ENCODE measurements around the gene GRAMD2A. TPM values are rescaled to one million over a fixed set of nuclear protein-coding genes. Genes with fewer than 3 reads are reported as not detected.
A peak's percentile ranks its signal among the peaks of the same experiment; 100 is the strongest.

The GRAMD2A gene
- total RNA-seq, 2 experiments from 2014 or later: not detected

GRCh38 chr15:72146221-72146620 lies 51.4 kb downstream of the GRAMD2A start:
- ATAC-seq (ENCODE audit: low read depth) (no peak), DNase-seq (no peak)
- Mint-ChIP-seq H3K9me3 (no peaks in the 10 kb centered on the region), H3K27ac (no peak overlapping the region), H3K36me3 (no peaks in the 10 kb centered on the region), H3K4me1 (peaks cover 5% of the 10 kb centered on the region), H3K4me3 (no peak overlapping the region), H3K27me3 (peaks cover 6% of the 10 kb centered on the region)
- POLR2A ChIA-PET: interaction anchor here (0.7 kb wide), 1 partner anchor 473 kb away, joined by 3 read pairs; no protein-coding TSS in a partner anchor

DNA sequence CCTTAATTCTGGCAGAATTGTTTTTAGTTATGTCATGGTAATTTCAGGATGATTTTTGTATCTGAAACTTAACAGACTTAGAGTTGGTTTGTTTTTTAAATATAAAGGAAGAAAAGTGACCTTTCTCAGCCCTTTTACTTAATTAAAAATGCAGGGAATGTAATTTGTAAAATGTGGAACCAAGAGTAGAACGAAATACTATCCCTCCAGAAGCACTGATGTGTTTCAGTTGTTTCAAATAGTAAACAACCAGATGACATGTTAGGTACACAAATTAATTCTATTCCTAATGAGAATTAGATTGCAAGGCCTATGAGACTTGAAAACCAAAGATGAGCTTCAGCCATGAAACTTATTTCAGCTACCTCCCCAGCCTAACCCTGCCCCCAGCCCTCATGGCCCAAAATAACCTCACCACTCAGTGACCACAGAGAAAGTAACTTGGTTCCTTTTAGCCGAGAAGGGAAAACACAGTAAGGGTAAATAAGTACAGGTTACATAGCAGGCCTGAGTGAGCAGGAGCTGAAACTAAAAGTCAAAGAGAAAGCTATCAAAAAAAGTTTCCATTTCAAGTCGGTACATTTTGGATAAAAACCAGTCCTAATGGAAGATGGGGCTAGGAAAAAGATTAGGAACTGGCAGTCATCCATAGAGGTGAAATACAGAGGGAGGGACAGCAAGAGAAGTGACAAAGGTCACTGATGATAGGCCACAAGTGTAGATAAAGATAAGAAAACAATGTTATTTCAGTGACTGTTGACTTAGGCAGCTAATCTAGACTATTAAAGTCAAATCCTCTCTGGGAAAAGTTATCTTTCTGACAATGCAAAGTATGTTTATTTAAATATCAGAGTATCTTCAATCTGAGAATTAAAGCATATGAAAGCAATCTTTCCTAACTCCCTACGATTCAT lies 56.2 kb downstream of the GRAMD2A start:
- no peaks in the 10 kb centered on the region for H3K9me3 Mint-ChIP-seq
- peak overlapping the region; percentile 46 for H3K4me3 Mint-ChIP-seq
- POLR2A ChIA-PET: interaction anchor here (1.1 kb wide), 1 partner anchor 25 kb away, joined by 3 read pairs; no protein-coding TSS in a partner anchor
- no peak for DNase-seq
- peak overlapping the region; percentile 80 for H3K27ac Mint-ChIP-seq
- no peaks in the 10 kb centered on the region for H3K36me3 Mint-ChIP-seq
- H3K27me3 Mint-ChIP-seq: peaks cover 2% of the 10 kb centered on the region
- peaks cover 7% of the 10 kb centered on the region for H3K4me1 Mint-ChIP-seq
- ATAC-seq (ENCODE audit: low read depth): peak; percentile 63

DNA sequence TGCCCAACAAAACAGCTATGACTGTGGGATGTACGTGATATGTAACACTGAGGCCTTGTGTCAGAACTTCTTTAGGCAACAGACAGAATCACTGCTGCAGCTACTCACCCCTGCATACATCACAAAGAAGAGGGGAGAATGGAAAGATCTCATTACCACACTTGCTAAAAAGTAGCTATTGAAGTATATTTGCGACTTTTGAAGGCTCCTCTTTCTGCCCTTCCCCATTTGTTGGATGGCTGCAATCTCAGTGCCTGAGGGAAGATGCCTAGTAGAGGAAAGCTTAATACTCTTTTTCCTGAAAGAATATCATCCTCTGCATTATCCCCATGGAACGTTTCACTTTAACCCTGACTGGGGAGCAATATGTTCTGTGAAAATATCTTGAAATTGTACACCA lies 57.5 kb downstream of the GRAMD2A start:
- H3K27me3 Mint-ChIP-seq: peaks cover 2% of the 10 kb centered on the region
- POLR2A ChIA-PET: no interaction called here
- no peak for ATAC-seq (ENCODE audit: low read depth)
- DNase-seq: no peak
- H3K4me3 Mint-ChIP-seq: no peak overlapping the region
- no peak overlapping the region for H3K27ac Mint-ChIP-seq
- H3K9me3 Mint-ChIP-seq: no peaks in the 10 kb centered on the region
- H3K4me1 Mint-ChIP-seq: peaks cover 7% of the 10 kb centered on the region
- no peaks in the 10 kb centered on the region for H3K36me3 Mint-ChIP-seq

- Mint-ChIP-seq H3K9me3 (no peaks in the 10 kb centered on the region), H3K4me3 (no peak overlapping the region), H3K4me1 (peaks cover 7% of the 10 kb centered on the region), H3K27ac (no peak overlapping the region), H3K36me3 (no peaks in the 10 kb centered on the region), H3K27me3 (peaks cover 2% of the 10 kb centered on the region)
- POLR2A ChIA-PET: no interaction called here
- DNase-seq: no peak
- no peak for ATAC-seq (ENCODE audit: low read depth)
Measured at GRCh38 chr15:72139667-72140066, 57.9 kb downstream of the GRAMD2A start.

- Mint-ChIP-seq H3K4me1 (peaks cover 4% of the 10 kb centered on the region), H3K36me3 (no peaks in the 10 kb centered on the region), H3K27me3 (no peaks in the 10 kb centered on the region), H3K27ac (no peak overlapping the region), H3K9me3 (no peaks in the 10 kb centered on the region), H3K4me3 (no peak overlapping the region)
- POLR2A ChIA-PET: no interaction called here
- DNase-seq (no peak), ATAC-seq (ENCODE audit: low read depth) (no peak)
Measured at GRCh38 chr15:72136170-72137051, 61.2 kb downstream of the GRAMD2A start.

- Mint-ChIP-seq H3K9me3 (no peaks in the 10 kb centered on the region), H3K27me3 (no peaks in the 10 kb centered on the region), H3K4me1 (no peaks in the 10 kb centered on the region), H3K36me3 (no peaks in the 10 kb centered on the region), H3K4me3 (no peak overlapping the region), H3K27ac (no peak overlapping the region)
- no peak for DNase-seq
- ATAC-seq (ENCODE audit: low read depth): no peak
- POLR2A ChIA-PET: no interaction called here
Measured at GRCh38 chr15:72135719-72136118, 61.9 kb downstream of the GRAMD2A start.

DNA sequence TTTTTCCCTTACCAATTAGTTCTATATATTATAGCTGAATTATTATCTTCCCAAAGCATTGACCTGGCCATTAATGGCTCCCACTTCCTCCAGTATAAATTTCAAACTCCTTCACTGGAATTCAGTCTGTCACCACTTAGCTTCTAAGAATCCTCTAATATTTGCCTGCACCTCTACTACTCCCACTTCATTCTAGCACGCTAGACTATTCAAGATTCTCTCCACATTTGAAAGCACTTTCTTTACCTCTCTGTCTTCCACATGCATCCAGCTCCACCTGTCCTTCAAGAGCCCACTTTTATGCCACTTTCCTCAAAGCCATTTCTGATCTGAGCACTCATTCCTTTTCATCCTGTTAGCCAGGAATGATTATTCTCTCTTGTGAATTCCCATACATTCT lies 64.4 kb downstream of the GRAMD2A start:
- Mint-ChIP-seq H3K4me3 (no peak overlapping the region), H3K36me3 (no peaks in the 10 kb centered on the region), H3K9me3 (no peaks in the 10 kb centered on the region), H3K4me1 (no peaks in the 10 kb centered on the region), H3K27ac (no peak overlapping the region), H3K27me3 (peaks cover 2% of the 10 kb centered on the region)
- no peak for ATAC-seq (ENCODE audit: low read depth)
- POLR2A ChIA-PET: no interaction called here
- no peak for DNase-seq

- ATAC-seq (ENCODE audit: low read depth) (no peak), DNase-seq (no peak)
- Mint-ChIP-seq H3K27ac (no peak overlapping the region), H3K9me3 (no peaks in the 10 kb centered on the region), H3K4me3 (no peak overlapping the region), H3K27me3 (peaks cover 2% of the 10 kb centered on the region), H3K4me1 (no peaks in the 10 kb centered on the region), H3K36me3 (no peaks in the 10 kb centered on the region)
- POLR2A ChIA-PET: no interaction called here
Measured at GRCh38 chr15:72131922-72132321, 65.7 kb downstream of the GRAMD2A start.

- POLR2A ChIA-PET: no interaction called here
- ATAC-seq (ENCODE audit: low read depth) (no peak), DNase-seq (no peak)
- Mint-ChIP-seq H3K27ac (no peak overlapping the region), H3K4me3 (no peak overlapping the region), H3K4me1 (no peaks in the 10 kb centered on the region), H3K9me3 (no peaks in the 10 kb centered on the region), H3K27me3 (peaks cover 2% of the 10 kb centered on the region), H3K36me3 (no peaks in the 10 kb centered on the region)
Measured at GRCh38 chr15:72130272-72130671, 67.3 kb downstream of the GRAMD2A start.

GRCh38 chr15:72128359-72128758 lies 69.2 kb downstream of the GRAMD2A start:
- DNase-seq: no peak
- POLR2A ChIA-PET: no interaction called here

GRCh38 chr15:72127724-72128322 lies 69.8 kb downstream of the GRAMD2A start:
- ATAC-seq (ENCODE audit: low read depth): no peak
- no peaks in the 10 kb centered on the region for H3K9me3 Mint-ChIP-seq
- POLR2A ChIA-PET: interaction anchor here (0.7 kb wide), 1 partner anchor 10 kb away, joined by 3 read pairs; the partner anchor contains the start of gene MYO9A
- no peak for DNase-seq
- peaks cover 2% of the 10 kb centered on the region for H3K4me1 Mint-ChIP-seq
- H3K36me3 Mint-ChIP-seq: no peaks in the 10 kb centered on the region
- no peak overlapping the region for H3K4me3 Mint-ChIP-seq
- peaks cover 2% of the 10 kb centered on the region for H3K27me3 Mint-ChIP-seq
- no peak overlapping the region for H3K27ac Mint-ChIP-seq

More at GRCh38 chr15:72128359-72128758, 69.2 kb downstream of the GRAMD2A start:
- Mint-ChIP-seq H3K36me3 (no peaks in the 10 kb centered on the region), H3K4me3 (no peak overlapping the region), H3K4me1 (peaks cover 2% of the 10 kb centered on the region), H3K27me3 (peaks cover 2% of the 10 kb centered on the region), H3K27ac (no peak overlapping the region), H3K9me3 (no peaks in the 10 kb centered on the region)
- ATAC-seq (ENCODE audit: low read depth): no peak

GRCh38 chr15:72124218-72124617 lies 73.4 kb downstream of the GRAMD2A start:
- POLR2A ChIA-PET: no interaction called here
- peaks cover 2% of the 10 kb centered on the region for H3K27me3 Mint-ChIP-seq
- no peak overlapping the region for H3K4me3 Mint-ChIP-seq
- no peaks in the 10 kb centered on the region for H3K36me3 Mint-ChIP-seq
- no peak for ATAC-seq (ENCODE audit: low read depth)
- H3K27ac Mint-ChIP-seq: no peak overlapping the region
- H3K4me1 Mint-ChIP-seq: peaks cover 3% of the 10 kb centered on the region
- no peak for DNase-seq
- H3K9me3 Mint-ChIP-seq: no peaks in the 10 kb centered on the region

All from activated naive CD8-positive, alpha-beta T cell treated with anti-CD3 and anti-CD28 coated beads, Interleukin-2, amount 10 ng/mL, durations not matched to agents 7 days and 5 days (primary cell).